GM15510 (cell line): Measurements from ENCODE around the gene RNF115.

Source experiments
- POLR2A ChIP-seq: IDR thresholded peaks from 3 replicates; pipeline ENCODE4 v1.6.1; 2011; ENCODE audit warnings: borderline replicate concordance; ENCODE audit not compliant: insufficient read length; ENCODE audit errors: extremely low read depth

RNF115 gene

DNA sequence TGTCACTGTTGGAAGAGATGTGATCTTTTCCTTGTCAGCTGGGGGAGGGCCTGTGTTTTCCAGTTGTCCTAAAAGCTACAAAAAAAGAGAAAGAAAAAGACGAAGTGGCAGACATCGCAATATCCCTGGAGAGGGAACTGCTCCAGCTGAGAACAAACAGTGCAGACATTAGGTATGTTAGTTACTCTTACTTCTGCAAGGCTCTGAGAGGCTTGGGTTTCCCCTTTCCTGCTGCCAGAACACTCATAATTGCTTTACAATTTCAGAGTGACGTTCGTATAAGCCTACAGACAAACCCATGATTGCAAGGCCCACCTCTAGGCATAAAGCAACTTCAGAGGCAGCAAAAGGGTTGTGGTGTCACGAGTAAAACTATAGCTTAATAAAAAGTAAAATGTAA is 73.5 kb downstream of the RNF115 start:
- TF ChIP-seq POLR2A, result no peak

DNA sequence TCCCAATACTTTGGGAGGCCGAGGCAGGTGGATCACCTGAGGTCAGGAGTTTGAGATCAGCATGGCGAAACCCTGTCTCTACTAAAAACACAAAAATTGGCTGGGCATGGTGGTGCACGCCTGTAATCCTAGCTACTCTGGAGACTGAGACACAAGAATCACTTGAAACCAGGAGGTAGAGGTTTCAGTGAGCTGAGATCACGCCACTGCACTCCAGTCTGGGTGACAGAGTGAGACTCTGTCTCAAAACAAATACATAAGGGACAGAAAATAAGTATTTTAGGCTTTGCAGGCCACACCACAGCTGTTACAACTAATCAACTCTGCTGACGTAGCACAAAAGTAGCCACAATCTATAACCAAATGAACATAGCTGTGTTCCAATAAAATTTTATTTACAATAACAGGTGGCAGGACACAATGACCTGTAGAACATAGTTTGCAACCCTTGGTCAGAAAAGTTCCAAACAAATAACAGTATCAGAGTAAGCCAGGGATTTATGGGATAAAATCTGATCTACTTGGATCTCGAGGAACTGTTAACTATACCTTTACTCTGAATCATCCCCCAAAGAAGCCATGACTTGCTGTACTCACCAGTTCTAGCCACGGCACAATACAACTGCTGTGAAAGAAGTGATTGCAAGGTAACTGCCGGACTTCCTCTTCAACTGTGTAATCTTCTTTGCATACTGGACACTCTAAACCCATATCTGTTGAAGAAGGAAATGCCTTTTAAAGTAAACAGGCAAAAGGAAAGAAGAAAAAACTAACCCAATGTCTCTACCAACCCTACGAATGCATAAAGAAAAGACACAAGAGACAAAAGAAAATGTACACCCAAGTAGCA is 76.3 kb downstream of the RNF115 start:
- TF ChIP-seq POLR2A, result no peak

DNA sequence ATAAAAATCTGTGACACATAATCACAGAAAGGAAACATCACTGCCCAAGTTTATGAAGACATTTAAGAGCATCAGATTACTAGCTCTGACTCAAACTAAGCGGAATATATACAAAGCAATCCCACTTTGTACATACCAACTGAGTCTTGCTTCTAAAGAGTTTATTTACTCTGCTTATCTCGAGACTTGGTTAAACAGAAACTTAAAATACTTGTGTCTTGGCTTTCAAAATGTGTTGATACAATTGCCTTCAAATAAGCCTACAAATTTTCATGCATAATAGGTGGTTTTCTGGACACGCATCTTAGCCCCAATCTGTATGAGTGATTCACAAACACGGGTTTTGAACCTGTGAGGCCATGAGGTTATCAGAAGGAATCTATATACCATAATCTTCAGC is 83.6 kb downstream of the RNF115 start:
- no peak for TF ChIP-seq POLR2A

DNA sequence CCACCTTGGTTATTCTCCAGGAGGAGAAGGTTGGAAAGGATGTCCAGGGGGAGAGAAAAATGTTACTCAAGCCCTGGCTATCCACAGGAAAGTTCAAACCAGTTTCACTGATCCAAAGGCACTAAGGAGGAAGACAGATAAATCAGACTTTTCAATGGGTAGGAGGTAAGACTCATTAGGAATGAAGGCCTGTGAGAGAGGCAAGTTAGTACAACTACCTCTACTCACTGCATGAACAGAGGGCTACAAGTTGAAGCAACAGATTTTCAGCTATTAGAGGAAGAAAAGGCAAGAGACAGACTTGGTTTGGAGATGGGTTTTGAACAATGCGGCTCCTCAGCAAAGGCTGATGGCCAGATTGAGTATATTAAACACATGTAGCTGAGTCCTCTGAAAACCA is 87.7 kb downstream of the RNF115 start:
- no peak for TF ChIP-seq POLR2A

DNA sequence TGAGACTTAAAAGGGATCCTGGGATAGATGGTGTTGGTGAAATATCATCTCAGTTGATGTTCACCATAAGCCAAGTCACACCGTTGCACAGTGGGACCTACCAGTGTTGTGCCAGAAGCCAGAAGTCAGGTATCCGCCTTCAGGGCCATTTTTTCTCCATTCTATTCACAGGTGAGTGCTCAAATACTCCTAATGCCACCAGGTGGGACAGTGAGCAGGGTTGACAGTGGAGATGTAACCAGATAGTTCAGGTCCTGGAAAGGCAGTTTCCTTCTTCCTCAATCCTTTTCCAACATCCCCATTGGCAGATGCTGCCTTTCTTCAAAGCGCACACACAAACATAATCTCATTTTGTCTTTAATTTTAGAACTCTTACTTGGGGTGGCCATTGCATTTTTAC is 93.0 kb downstream of the RNF115 start:
- TF ChIP-seq POLR2A, result no peak

DNA sequence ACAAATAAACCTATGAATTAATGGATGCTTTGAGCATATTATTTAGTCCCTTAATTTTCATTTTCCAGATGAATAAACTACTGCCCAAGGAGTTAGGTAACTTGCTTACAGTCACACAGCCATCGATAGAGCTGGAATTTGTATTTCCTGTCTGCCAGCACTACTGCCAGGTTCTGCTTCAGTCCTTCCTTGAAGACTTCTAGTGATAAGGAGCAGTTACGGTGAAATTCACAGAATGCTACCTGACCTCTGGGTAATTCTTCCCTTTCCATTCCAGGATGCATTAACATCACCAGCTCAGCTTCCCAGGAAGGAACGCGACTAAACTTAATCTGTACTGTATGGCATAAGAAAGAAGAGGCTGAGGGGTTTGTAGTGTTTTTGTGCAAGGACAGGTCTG is 93.4 kb downstream of the RNF115 start:
- no peak for TF ChIP-seq POLR2A

DNA sequence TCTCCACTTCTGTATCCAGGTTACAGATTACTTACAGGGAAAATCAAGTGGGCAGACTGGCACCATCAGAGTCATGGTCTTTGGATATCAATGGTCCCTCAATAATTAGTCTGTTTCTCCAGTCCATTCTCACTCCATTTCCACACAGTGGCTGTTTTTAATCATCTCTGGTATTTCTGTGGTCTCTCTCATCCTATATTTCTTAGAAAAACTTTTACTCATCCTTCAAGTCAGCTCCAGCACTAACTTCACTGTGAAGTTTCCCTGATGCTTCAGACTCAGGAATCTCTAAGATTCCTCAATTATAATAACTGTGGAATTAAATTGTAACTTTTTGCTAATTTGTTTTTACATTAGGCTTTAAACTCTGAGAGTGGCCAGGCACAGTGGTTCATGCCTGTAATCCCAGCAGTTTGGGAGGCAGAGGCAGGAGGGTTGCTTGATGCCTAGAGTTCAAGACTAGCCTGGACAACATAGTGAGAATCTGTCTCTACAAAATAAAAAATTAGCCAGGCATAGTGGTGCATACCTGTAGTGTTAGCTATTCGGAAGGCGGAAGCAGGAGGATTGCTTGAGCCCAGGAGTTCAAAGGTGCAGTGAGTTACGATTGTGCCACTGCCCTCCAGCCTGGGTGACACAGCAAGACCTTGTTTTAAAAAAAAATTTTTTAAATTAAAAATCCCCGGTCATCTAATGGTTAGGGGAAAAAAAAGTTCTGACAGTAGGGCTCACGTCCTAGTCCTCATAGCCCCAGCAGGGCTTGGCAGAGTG is 94.0 kb downstream of the RNF115 start:
- TF ChIP-seq POLR2A, result no peak

DNA sequence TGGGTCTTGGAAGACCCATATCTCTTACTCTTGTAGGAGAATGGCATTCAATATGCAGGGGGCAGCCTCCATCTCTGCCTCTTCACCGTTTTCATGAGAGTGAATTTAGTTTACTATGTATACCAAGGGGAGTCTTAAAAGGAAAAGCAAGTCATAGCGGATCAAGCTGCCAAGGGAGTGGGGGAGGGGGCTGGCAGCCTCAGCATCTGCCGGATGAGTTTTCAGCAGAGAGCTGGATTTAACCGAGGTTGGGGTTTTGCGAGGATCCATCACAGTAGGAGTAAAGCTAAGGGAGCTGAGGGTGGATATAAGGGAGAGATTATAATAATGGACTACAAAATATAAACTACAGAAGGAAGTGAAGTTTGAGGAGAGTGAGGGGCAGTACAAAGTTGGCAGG is 94.7 kb downstream of the RNF115 start:
- no peak for TF ChIP-seq POLR2A

DNA sequence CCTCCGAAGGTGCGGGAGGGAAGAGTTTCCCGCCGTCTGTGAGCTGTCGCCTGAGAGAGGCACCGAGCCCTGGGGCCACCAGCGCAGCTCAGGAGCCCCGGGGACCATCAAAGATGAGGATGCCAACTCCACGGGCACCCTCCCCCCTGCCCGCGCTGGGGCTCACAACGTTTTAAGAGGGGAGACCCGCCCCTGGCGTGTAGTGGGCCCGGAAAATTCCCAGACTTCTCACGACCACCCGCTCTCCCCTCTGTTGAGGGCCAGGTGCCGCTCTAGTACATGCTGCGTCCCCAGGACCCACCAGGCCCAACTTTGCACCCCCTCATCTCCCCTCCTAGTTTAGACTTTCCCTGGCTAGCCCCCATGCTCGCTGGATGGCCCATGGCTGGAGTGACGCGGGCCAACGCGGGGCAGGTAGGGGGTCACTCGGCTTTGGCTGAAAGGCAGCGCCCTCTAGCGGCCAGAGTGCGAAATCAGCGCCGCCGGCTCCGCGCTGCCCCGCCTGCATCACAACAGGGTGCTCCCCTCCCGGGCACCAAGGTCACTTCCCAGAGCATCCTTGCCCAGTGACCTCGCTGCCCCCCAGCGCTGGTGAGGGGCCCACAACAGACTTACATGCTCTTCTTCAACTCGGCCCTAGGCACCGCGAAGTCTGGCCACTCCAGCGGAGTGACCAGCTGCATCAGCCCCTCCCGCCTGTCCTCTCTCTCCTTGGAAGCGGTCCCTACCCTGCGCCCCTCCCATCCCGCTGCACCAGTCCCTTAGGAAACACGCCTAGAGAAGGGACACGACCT is 102.8 kb downstream of the RNF115 start:
- TF ChIP-seq POLR2A, result no peak

DNA sequence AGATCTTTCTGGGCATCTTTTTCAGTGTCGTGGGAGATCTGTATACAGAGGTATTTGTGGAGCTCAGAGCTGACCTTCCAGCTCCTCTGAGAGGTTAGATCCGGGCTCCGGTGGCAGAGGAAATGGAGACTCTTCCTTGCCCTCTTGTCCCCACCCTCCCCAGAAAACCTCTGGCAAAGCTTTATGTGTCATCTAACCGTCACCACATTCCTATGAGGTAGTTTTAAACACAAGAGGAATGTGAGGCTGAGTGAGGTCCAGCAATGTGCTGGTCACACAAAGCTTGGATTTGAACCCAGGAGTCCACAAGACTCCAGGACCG is 103.4 kb downstream of the RNF115 start:
- no peak for TF ChIP-seq POLR2A

DNA sequence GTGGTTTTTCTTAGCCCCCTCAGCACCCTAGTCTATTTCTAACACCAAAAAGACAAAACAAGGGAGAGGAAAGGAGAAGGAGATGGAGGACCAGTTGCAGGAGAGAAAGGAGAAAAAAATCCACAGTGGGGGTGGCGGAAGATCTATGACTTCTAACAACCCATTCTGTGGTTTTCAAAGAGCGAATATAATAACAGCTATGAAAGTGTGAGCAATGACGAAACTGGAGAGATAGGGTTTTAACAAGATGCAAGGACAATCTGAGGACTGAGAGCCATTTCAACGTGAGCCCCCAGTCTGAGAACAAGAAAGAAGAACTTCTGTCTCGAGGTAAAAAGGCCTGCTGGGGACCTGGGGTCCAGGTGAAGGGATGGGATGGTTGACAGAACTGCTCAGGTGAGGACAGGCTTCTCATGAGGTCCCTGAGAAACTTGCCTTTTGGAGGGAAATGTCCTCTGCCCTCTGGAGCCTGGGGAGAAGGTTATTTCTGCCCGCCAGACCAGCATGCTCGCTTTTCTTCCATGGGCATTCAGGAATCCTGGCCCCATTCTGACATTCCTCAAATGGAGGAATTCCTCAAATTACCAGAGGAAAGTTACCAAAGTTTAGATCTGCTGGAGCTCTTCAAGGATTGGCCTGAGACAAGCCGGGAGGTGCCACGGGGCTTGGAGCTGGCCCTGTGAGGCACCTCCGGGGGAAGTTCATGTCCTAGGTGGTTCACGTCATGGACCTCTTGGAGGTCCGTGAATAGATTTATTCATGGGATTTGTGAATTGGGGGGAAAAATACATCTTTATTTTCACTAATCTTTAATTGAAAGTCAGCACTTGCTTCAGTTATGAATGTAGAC is 104.4 kb downstream of the RNF115 start, which contains the start of gene CD160:
Gene CD160 (plus strand): TSS at position 270 of the 850 bp plus-strand sequence. CDS start 8,829 bp downstream, outside the sequence.
- TF ChIP-seq POLR2A, result no peak

DNA sequence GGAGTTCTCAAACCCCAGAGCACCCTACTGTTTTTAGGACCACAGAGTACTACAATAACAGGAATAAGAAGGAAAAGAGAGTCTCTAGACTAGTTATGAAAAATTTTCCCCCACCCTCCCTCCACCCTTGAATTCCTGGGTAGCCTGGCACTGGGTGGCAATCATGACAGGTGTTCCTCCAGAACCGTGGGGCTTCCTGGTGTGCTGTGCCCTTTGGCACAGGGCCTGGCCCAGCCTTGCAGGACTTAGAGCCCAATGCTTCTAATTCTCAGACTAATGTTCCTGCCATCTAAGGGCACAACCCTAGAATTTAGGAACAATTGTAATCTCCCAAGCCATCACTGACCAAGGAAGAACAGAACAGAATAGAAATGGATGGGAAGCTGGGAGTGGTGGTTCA is 106.1 kb downstream of the RNF115 start:
- no peak for TF ChIP-seq POLR2A

DNA sequence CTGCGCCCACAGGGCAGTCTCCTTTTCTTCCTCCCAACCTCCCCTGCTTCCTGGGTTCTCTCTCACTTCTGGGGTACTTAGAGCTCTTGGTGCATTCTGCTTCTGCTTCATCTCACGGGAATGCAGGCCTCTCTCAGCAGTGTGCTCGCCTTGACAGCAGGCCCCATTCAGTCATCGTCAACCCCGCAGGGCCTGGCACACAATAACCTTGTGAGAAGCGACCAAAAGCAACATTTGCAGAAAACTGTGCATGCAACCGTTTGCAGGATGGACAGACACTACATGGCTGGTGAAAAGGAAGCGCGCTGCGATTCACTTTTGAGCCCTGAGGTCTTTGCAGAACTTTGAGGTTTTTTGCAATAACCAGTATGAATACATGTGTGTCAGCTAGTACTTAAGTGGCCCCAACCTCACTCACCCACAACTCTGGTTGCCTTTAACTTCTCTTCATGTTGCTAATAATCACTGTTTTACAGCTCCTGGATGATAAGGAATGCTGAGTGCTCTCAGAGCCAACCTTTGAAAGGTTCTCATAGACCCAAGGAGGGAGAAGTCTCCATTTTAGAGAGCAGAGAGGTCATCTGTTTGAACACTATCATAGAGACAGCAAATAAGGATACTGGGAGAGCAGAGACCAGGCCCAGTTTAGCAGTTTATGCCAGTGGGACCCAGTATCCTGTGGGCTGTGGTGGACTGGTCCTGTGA is 107.1 kb downstream of the RNF115 start:
- no peak for TF ChIP-seq POLR2A
